ENCODE results near the gene CCDC17. TPM values are rescaled to one million over a fixed set of nuclear protein-coding genes. Genes with fewer than 3 reads are reported as not detected.

CCDC17 gene
- total and polyA plus RNA-seq, 2 of the 8 experiments (the other 6 are each of a cell fraction or from before 2014, with no cell fraction given): 0.95 to 2.0 TPM

GRCh38 chr1:45604239-45604638, 19.6 kb downstream of the CCDC17 start (continued):
- TF ChIP-seq CHD7 (IDR thresholded peaks at IDR 0.05; ENCODE audit: insufficient replicate concordance, low read length) (no peak), E2F6 (IDR thresholded peaks at IDR 0.05) (no peak), HDAC6 (IDR thresholded peaks at IDR 0.05; ENCODE audit: low read depth, low read length) (no peak), KDM4A (IDR thresholded peaks at IDR 0.05; ENCODE audit: low read depth, low read length, severe bottlenecking) (no peak), FOSL1 (IDR thresholded peaks at IDR 0.05; ENCODE audit: insufficient read depth, low read depth, low read length) (no peak), TBP (IDR thresholded peaks at IDR 0.05; ENCODE audit: low read depth, low read length) (no peak), CBX5 (IDR thresholded peaks at IDR 0.05; ENCODE audit: low read depth, low read length) (no peak), POLR2AphosphoS5 (IDR thresholded peaks at IDR 0.05; ENCODE audit: low read depth, low read length) (no peak), RXRA (IDR thresholded peaks at IDR 0.05; ENCODE audit: insufficient read depth, low read depth, low read length) (no peak)
